IPS DF 6.9 (cell line): ENCODE measurements around the gene TCF4.

Experiments
- DNase-seq: peaks from one replicate; pipeline ENCODE4 v3.0.0-alpha.2; 2013; ENCODE audit warnings: low read depth, low spot score
- H3K27ac ChIP-seq: one replicate; pipeline ENCODE4 v1.5.1; 2013; ENCODE audit warnings: low read length, control low read depth
- H3K27me3 ChIP-seq: 2 replicates; pipeline ENCODE4 v1.6.1; 2013; ENCODE audit warnings: mild to moderate bottlenecking, low read length; ENCODE audit not compliant: control insufficient read depth, insufficient read depth
- H3K36me3 ChIP-seq: 2 replicates; pipeline ENCODE4 v1.6.1; 2013; ENCODE audit warnings: low read length; ENCODE audit not compliant: control insufficient read depth, insufficient read depth
- H3K4me1 ChIP-seq: 2 replicates; pipeline ENCODE4 v1.6.1; 2013; ENCODE audit warnings: low read length; ENCODE audit not compliant: control insufficient read depth, insufficient read depth
- H3K4me3 ChIP-seq: 2 replicates; pipeline ENCODE4 v1.5.1; 2013; ENCODE audit warnings: mild to moderate bottlenecking, low read length
- H3K9me3 ChIP-seq: 2 replicates; pipeline ENCODE4 v1.6.1; 2013; ENCODE audit warnings: low read length, inconsistent platforms; ENCODE audit not compliant: control insufficient read depth, insufficient read depth
- WGBS: extraction: QIAGEN DNeasy Blood & Tissue Kit; methylation state at CpG from one replicate; pipeline ENCODE4 v1.1.7; 2013; ENCODE audit warnings: mixed read lengths, missing lambda C conversion rate; ENCODE audit not compliant: insufficient read length, insufficient coverage; 5-methylcytosine and 5-hydroxymethylcytosine counted together

TCF4 gene

GRCh38 chr18:55376387-55376786 is 211.6 kb downstream of the TCF4 start:
- no peaks in the 10 kb centered on the region for H3K4me1 ChIP-seq
- no CpG with 5 or more reads among the region's 2 CpGs for WGBS
- no peak overlapping the region for H3K4me3 ChIP-seq
- H3K27me3 ChIP-seq = no peaks in the 10 kb centered on the region
- no peaks in the 10 kb centered on the region for H3K9me3 ChIP-seq
- no peak overlapping the region for H3K27ac ChIP-seq
- no peaks in the 10 kb centered on the region for H3K36me3 ChIP-seq
- DNase-seq = no peak

GRCh38 chr18:55375930-55376329 is 212.1 kb downstream of the TCF4 start:
- no CpG with 5 or more reads among the region's 5 CpGs for WGBS
- Histone ChIP-seq H3K36me3 (no peaks in the 10 kb centered on the region), H3K4me1 (no peaks in the 10 kb centered on the region), H3K27ac (no peak overlapping the region), H3K9me3 (no peaks in the 10 kb centered on the region), H3K27me3 (no peaks in the 10 kb centered on the region), H3K4me3 (no peak overlapping the region)
- DNase-seq = no peak

- Histone ChIP-seq H3K36me3 (no peaks in the 10 kb centered on the region), H3K4me1 (no peaks in the 10 kb centered on the region), H3K27me3 (no peaks in the 10 kb centered on the region), H3K27ac (no peak overlapping the region), H3K9me3 (no peaks in the 10 kb centered on the region), H3K4me3 (no peak overlapping the region)
- WGBS = no CpG with 5 or more reads among the region's 1 CpG
- DNase-seq = no peak
Measured at GRCh38 chr18:55374741-55375140, 213.3 kb downstream of the TCF4 start.

GRCh38 chr18:55372209-55372608 is 215.8 kb downstream of the TCF4 start:
- DNase-seq = no peak
- no peaks in the 10 kb centered on the region for H3K36me3 ChIP-seq
- no peaks in the 10 kb centered on the region for H3K4me1 ChIP-seq
- no peak overlapping the region for H3K27ac ChIP-seq
- no peaks in the 10 kb centered on the region for H3K27me3 ChIP-seq
- no peak overlapping the region for H3K4me3 ChIP-seq
- no CpG with 5 or more reads among the region's 2 CpGs for WGBS
- H3K9me3 ChIP-seq = no peaks in the 10 kb centered on the region

DNA sequence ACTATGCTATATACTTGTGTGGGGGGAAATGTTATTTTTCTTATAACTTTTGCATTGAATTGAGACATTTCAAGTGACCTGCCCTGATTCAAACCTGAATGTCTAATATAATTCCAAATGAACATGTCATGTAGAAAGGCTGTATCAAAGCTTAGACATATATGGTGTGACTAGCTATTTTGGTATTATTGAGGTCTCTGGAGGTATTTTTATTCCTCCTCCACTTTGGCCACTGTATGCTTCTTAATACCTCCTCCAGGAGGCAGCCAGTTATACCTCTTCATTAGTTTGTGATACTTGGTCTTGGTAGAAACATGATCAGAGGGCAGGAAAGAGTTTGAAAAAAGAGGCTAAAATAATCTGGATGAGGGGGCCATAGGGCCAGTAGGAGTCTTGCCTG is 217.1 kb downstream of the TCF4 start:
- Histone ChIP-seq H3K27ac (no peak overlapping the region), H3K4me1 (no peaks in the 10 kb centered on the region), H3K9me3 (no peaks in the 10 kb centered on the region), H3K36me3 (no peaks in the 10 kb centered on the region), H3K4me3 (no peak overlapping the region), H3K27me3 (no peaks in the 10 kb centered on the region)
- no peak for DNase-seq

GRCh38 chr18:55369346-55369745 is 218.6 kb downstream of the TCF4 start:
- Histone ChIP-seq H3K27me3 (no peaks in the 10 kb centered on the region), H3K27ac (no peak overlapping the region), H3K36me3 (no peaks in the 10 kb centered on the region), H3K4me1 (no peaks in the 10 kb centered on the region), H3K4me3 (no peak overlapping the region), H3K9me3 (no peaks in the 10 kb centered on the region)
- WGBS = no CpG with 5 or more reads among the region's 2 CpGs
- no peak for DNase-seq

- H3K36me3 ChIP-seq = no peaks in the 10 kb centered on the region
- no peak overlapping the region for H3K27ac ChIP-seq
- H3K4me3 ChIP-seq = no peak overlapping the region
- no peak for DNase-seq
- no CpG with 5 or more reads among the region's 2 CpGs for WGBS
- no peaks in the 10 kb centered on the region for H3K4me1 ChIP-seq
- H3K27me3 ChIP-seq = no peaks in the 10 kb centered on the region
- no peaks in the 10 kb centered on the region for H3K9me3 ChIP-seq
Measured at GRCh38 chr18:55365342-55365741, 222.7 kb downstream of the TCF4 start.

DNA sequence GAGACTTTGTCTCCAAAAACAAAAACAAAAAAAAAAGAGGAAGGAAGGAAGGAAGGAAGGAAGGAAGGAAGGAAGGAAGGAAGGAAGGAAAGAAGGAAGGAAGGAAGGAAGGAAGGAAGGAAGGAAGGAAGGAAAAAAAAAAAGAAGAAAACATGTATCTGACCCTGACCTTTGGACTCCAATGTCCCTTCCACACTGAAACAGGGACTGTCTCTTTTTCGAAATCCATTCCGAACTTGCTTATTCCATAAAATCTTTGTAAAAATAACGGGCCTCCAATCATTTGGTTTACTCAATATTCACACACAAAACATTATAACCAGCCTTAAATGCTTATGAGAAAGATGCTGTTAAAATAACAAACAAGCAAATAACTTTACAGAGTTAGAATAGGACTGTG is 225.7 kb downstream of the TCF4 start:
- no peak for DNase-seq
- H3K27ac ChIP-seq = no peak overlapping the region
- H3K4me1 ChIP-seq = no peaks in the 10 kb centered on the region
- no peak overlapping the region for H3K4me3 ChIP-seq
- H3K9me3 ChIP-seq = no peaks in the 10 kb centered on the region
- H3K27me3 ChIP-seq = no peaks in the 10 kb centered on the region
- no peaks in the 10 kb centered on the region for H3K36me3 ChIP-seq
- WGBS = 100% methylated on average over 2 of the region's 3 CpGs

DNA sequence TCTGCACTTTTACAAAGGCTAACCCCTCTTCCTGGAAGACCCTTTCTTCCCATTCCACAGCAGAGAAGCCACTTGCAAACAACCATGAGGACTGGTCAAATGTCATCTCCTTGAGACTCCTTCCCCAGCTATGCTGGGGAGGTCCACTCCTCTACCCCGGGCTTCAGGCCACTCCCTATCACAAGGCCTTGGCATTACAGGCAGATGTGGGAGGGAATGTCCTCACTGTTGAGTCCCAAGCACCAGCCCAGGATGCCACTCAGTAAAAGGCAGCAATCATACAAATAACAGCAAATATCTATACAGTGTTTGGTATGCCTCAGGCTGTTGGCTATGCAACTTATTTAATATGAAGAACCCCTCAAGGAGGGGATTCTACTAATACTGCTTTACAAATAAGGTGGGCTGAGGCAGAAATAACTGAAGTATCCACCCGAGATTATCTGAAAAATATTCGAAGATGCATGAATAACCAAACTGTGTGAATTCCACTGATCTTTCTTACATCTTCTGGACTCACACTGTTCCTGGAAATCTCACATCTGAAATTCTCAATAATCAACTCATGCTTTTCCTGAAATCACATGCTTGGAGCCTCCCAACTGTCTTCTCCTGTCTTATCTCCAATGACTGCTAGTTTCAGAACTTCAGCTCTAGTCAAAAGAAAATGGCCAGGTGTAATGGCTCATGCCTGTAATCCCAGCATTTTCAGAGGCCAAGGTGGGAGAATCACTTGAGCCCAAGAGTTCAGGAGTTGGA is 226.3 kb downstream of the TCF4 start:
- WGBS = no CpG with 5 or more reads among the region's 3 CpGs
- no peaks in the 10 kb centered on the region for H3K36me3 ChIP-seq

DNA sequence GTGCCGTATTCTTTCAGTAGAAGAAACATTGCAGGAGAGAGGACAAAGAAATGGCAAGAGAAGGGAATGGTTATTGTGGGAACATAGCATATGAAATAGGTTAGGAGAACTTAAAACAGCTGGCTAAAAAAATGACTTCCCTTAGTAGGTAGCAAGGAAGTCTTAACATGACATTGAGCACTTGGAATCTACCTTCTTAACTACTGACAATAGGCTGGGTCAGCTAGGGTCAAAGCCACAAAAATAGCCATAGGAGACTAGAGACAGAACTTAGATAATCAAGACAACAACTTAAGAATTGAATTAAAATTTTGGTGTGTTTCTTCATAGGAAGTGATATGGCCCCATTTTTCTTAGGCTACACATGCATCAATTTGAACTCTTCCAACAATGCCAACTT is 227.9 kb downstream of the TCF4 start:
- Histone ChIP-seq H3K27ac (no peak overlapping the region), H3K36me3 (no peaks in the 10 kb centered on the region), H3K4me1 (no peaks in the 10 kb centered on the region), H3K27me3 (no peaks in the 10 kb centered on the region), H3K9me3 (no peaks in the 10 kb centered on the region), H3K4me3 (no peak overlapping the region)
- no CpG with 5 or more reads among the region's 1 CpG for WGBS
- no peak for DNase-seq

More for the DNA sequence above, 226.3 kb downstream of the TCF4 start:
- Histone ChIP-seq H3K4me3 (no peak overlapping the region), H3K27ac (no peak overlapping the region), H3K27me3 (no peaks in the 10 kb centered on the region), H3K9me3 (no peaks in the 10 kb centered on the region), H3K4me1 (no peaks in the 10 kb centered on the region)
- DNase-seq = no peak

GRCh38 chr18:55356815-55357214 is 231.2 kb downstream of the TCF4 start:
- Histone ChIP-seq H3K36me3 (no peaks in the 10 kb centered on the region), H3K9me3 (no peaks in the 10 kb centered on the region), H3K27ac (no peak overlapping the region), H3K27me3 (no peaks in the 10 kb centered on the region), H3K4me1 (no peaks in the 10 kb centered on the region), H3K4me3 (no peak overlapping the region)
- no CpG with 5 or more reads among the region's 3 CpGs for WGBS
- DNase-seq = no peak
